Colonic mucosa (tissue), 4 donors: ENCODE results near the gene ARL5B. TPM values are rescaled to one million over a fixed set of nuclear protein-coding genes. Genes with fewer than 3 reads are reported as not detected.

Experiments
- DNase-seq: peaks from one replicate; pipeline ENCODE4 v3.0.0-alpha.2; 2020
- H3K27ac ChIP-seq: fragments of 200-600 bp; one replicate; pipeline ENCODE4 v1.8.0; 2021
- H3K27me3 ChIP-seq: fragments of 200-600 bp; one replicate; pipeline ENCODE4 v1.8.0; 2021
- H3K36me3 ChIP-seq: fragments of 200-600 bp; one replicate; pipeline ENCODE4 v1.8.0; 2021
- H3K4me1 ChIP-seq: fragments of 200-600 bp; one replicate; pipeline ENCODE4 v1.8.0; 2021; ENCODE audit warnings: mild to moderate bottlenecking
- H3K4me3 ChIP-seq: fragments of 200-600 bp; one replicate; pipeline ENCODE4 v1.8.0; 2021
- H3K9ac ChIP-seq, 2 donors: one replicate each; pipeline ENCODE4 v1.7.0; 2013; ENCODE audit warnings: control low read depth in 2 of 2, low read depth in 2 of 2, low read length in 2 of 2
- H3K9me3 ChIP-seq: fragments of 200-600 bp; one replicate; pipeline ENCODE4 v1.8.0; 2021
- CTCF ChIP-seq: fragments of 200-600 bp; IDR thresholded peaks from one replicate; pipeline ENCODE4 v1.8.0; 2022; ENCODE audit warnings: antibody characterized with exemption, mild to moderate bottlenecking
- intact Hi-C: fragments of 100-400 bp; cut with DNase I; formaldehyde crosslinking; loops from one replicate; pipeline ENCODE4 v1.14.1; 2022
- total RNA-seq, 2 donors: library from RNA; stranded (reverse); fragmentation: NEBNext Ultra II Directional in 1 of 2; extraction: Animal tissue kit (Norgen Biotek cat#: 25700) in 1 of 2; gene quantifications; one replicate each; pipeline ENCODE4 v1.2.1, GENCODE V29; 2021
- donor health status: healthy.
- donor health status: DM: no; HTN: no; CAD: no.
- donor health status: DM: no; HTN: no; CAD: no.

Gene ARL5B
- total RNA-seq, 2 donors from 2014 or later, result 14.0 to 31.2 TPM

GRCh38 chr10:18690541-18690940 lies 31.3 kb downstream of the ARL5B start:
- Histone ChIP-seq H3K4me3 (no peak overlapping the region), H3K9me3 (no peaks in the 10 kb centered on the region), H3K36me3 (no peaks in the 10 kb centered on the region), H3K27ac (no peak overlapping the region), H3K4me1 (no peaks in the 10 kb centered on the region), H3K27me3 (no peaks in the 10 kb centered on the region), H3K9ac (no peak overlapping the region)
- no peak for TF ChIP-seq CTCF
- DNase-seq, result no peak
- intact Hi-C loops, result no loop called here

GRCh38 chr10:18699849-18700840 lies 40.9 kb downstream of the ARL5B start:
- Histone ChIP-seq H3K4me3 (no peak overlapping the region), H3K27me3 (no peaks in the 10 kb centered on the region), H3K9ac (no peak overlapping the region), H3K9me3 (no peaks in the 10 kb centered on the region), H3K4me1 (no peaks in the 10 kb centered on the region), H3K27ac (no peak overlapping the region), H3K36me3 (no peaks in the 10 kb centered on the region)
- no peak for DNase-seq
- intact Hi-C loops, result no loop called here
- TF ChIP-seq CTCF, result no peak

GRCh38 chr10:18703521-18703920 lies 44.3 kb downstream of the ARL5B start:
- TF ChIP-seq CTCF, result no peak
- Histone ChIP-seq H3K27ac (no peak overlapping the region), H3K4me3 (no peak overlapping the region), H3K9ac (no peak overlapping the region), H3K36me3 (no peaks in the 10 kb centered on the region), H3K27me3 (no peaks in the 10 kb centered on the region), H3K9me3 (no peaks in the 10 kb centered on the region), H3K4me1 (no peaks in the 10 kb centered on the region)
- no peak for DNase-seq
- intact Hi-C loops, result no loop called here

- Histone ChIP-seq H3K27ac (no peak overlapping the region), H3K9ac (no peak overlapping the region), H3K4me1 (no peaks in the 10 kb centered on the region), H3K9me3 (no peaks in the 10 kb centered on the region), H3K27me3 (no peaks in the 10 kb centered on the region), H3K4me3 (no peak overlapping the region), H3K36me3 (no peaks in the 10 kb centered on the region)
- intact Hi-C loops, result no loop called here
- TF ChIP-seq CTCF, result no peak
- DNase-seq, result no peak
Measured at GRCh38 chr10:18710201-18710653, 51.0 kb downstream of the ARL5B start.

- intact Hi-C loops, result no loop called here
- Histone ChIP-seq H3K9me3 (no peaks in the 10 kb centered on the region), H3K27ac (no peak overlapping the region), H3K36me3 (no peaks in the 10 kb centered on the region), H3K9ac (no peak overlapping the region), H3K4me1 (no peaks in the 10 kb centered on the region), H3K4me3 (no peak overlapping the region), H3K27me3 (no peaks in the 10 kb centered on the region)
- TF ChIP-seq CTCF, result no peak
- no peak for DNase-seq
Measured at GRCh38 chr10:18713077-18713476, 53.8 kb downstream of the ARL5B start.
